Glutamatergic neuron (in vitro differentiated cells): ENCODE results near the gene PAQR7. TPM values are rescaled to one million over a fixed set of nuclear protein-coding genes. Genes with fewer than 3 reads are reported as not detected.

Experiments
- DNase-seq: peaks from one replicate; pipeline ENCODE4 v3.0.0; 2022
- H3K27ac Mint-ChIP-seq: one replicate; pipeline ENCODE4 v1.8.0; 2020; ENCODE audit warnings: mild to moderate bottlenecking, mixed read lengths, inconsistent platforms; ENCODE audit not compliant: unreplicated experiment
- H3K27me3 Mint-ChIP-seq: one replicate; pipeline ENCODE4 v1.8.0; 2020; ENCODE audit warnings: mild to moderate bottlenecking, moderate library complexity, mixed read lengths, inconsistent platforms; ENCODE audit not compliant: unreplicated experiment
- H3K36me3 Mint-ChIP-seq: one replicate; pipeline ENCODE4 v1.8.0; 2020; ENCODE audit warnings: mild to moderate bottlenecking, mixed read lengths, inconsistent platforms; ENCODE audit not compliant: unreplicated experiment
- H3K4me1 Mint-ChIP-seq: one replicate; pipeline ENCODE4 v1.8.0; 2020; ENCODE audit warnings: mild to moderate bottlenecking, low read depth, mixed read lengths, inconsistent platforms; ENCODE audit not compliant: unreplicated experiment
- H3K4me3 Mint-ChIP-seq: one replicate; pipeline ENCODE4 v1.8.0; 2020; ENCODE audit warnings: mild to moderate bottlenecking, mixed read lengths, inconsistent platforms; ENCODE audit not compliant: unreplicated experiment
- H3K9me3 Mint-ChIP-seq: one replicate; pipeline ENCODE4 v1.8.0; 2020; ENCODE audit warnings: mild to moderate bottlenecking, moderate library complexity, mixed read lengths, inconsistent platforms; ENCODE audit not compliant: unreplicated experiment
- CTCF ChIP-seq: fragments of 200-600 bp; sonication (generic); IDR thresholded peaks from one replicate; pipeline ENCODE4 v1.5.0; 2021; ENCODE audit not compliant: partially characterized antibody, unreplicated experiment
- total RNA-seq: library from RNA; stranded (reverse); fragmentation: NEBNext Ultra II Directional; extraction: Animal tissue kit (Norgen Biotek cat#: 25700); gene quantifications from one replicate; pipeline ENCODE4 v1.2.1, GENCODE V29; 2021; ENCODE audit not compliant: unreplicated experiment

Gene PAQR7
- total RNA-seq, 1 donor from 2014 or later = 6.4 TPM

- TF ChIP-seq CTCF = no peak
- Mint-ChIP-seq H3K9me3 (no peaks in the 10 kb centered on the region), H3K36me3 (no peaks in the 10 kb centered on the region), H3K4me1 (peaks cover 23% of the 10 kb centered on the region), H3K27ac (no peak overlapping the region), H3K4me3 (no peak overlapping the region), H3K27me3 (no peaks in the 10 kb centered on the region)
- DNase-seq = no peak
Measured at GRCh38 chr1:25918615-25919014, 43.1 kb upstream of the PAQR7 start.

GRCh38 chr1:25917996-25918395 lies 42.5 kb upstream of the PAQR7 start:
- no peaks in the 10 kb centered on the region for H3K36me3 Mint-ChIP-seq
- peak overlapping the region; percentile 43 for H3K27ac Mint-ChIP-seq
- no peak overlapping the region for H3K4me3 Mint-ChIP-seq
- no peak for TF ChIP-seq CTCF
- no peak for DNase-seq
- peaks cover 19% of the 10 kb centered on the region for H3K4me1 Mint-ChIP-seq
- no peaks in the 10 kb centered on the region for H3K27me3 Mint-ChIP-seq
- no peaks in the 10 kb centered on the region for H3K9me3 Mint-ChIP-seq

- Mint-ChIP-seq H3K4me3 (no peak overlapping the region), H3K9me3 (no peaks in the 10 kb centered on the region), H3K36me3 (no peaks in the 10 kb centered on the region), H3K27ac (no peak overlapping the region), H3K27me3 (no peaks in the 10 kb centered on the region), H3K4me1 (peaks cover 12% of the 10 kb centered on the region)
- no peak for DNase-seq
- TF ChIP-seq CTCF = no peak
Measured at GRCh38 chr1:25916460-25916859, 41.0 kb upstream of the PAQR7 start.

- Mint-ChIP-seq H3K4me1 (peaks cover 5% of the 10 kb centered on the region), H3K4me3 (no peak overlapping the region), H3K36me3 (no peaks in the 10 kb centered on the region), H3K27me3 (peaks cover 2% of the 10 kb centered on the region), H3K27ac (no peak overlapping the region), H3K9me3 (peaks cover under 1% of the 10 kb centered on the region)
- DNase-seq = no peak
- TF ChIP-seq CTCF = no peak
Measured at GRCh38 chr1:25914074-25914995, 38.8 kb upstream of the PAQR7 start.

- DNase-seq = no peak
- Mint-ChIP-seq H3K4me1 (peaks cover 9% of the 10 kb centered on the region), H3K36me3 (no peaks in the 10 kb centered on the region), H3K27ac (no peak overlapping the region), H3K27me3 (peaks cover 4% of the 10 kb centered on the region), H3K4me3 (no peak overlapping the region), H3K9me3 (peaks cover 1% of the 10 kb centered on the region)
- no peak for TF ChIP-seq CTCF
Measured at GRCh38 chr1:25913206-25913605, 37.7 kb upstream of the PAQR7 start.
